ENCODE data around the gene SLC6A8.
"Not testable (repeated sequence)": the region's sequence is repeated elsewhere in the genome, so short reads cannot be mapped to it uniquely, and the experiment has no call there.

The SLC6A8 gene

DNA sequence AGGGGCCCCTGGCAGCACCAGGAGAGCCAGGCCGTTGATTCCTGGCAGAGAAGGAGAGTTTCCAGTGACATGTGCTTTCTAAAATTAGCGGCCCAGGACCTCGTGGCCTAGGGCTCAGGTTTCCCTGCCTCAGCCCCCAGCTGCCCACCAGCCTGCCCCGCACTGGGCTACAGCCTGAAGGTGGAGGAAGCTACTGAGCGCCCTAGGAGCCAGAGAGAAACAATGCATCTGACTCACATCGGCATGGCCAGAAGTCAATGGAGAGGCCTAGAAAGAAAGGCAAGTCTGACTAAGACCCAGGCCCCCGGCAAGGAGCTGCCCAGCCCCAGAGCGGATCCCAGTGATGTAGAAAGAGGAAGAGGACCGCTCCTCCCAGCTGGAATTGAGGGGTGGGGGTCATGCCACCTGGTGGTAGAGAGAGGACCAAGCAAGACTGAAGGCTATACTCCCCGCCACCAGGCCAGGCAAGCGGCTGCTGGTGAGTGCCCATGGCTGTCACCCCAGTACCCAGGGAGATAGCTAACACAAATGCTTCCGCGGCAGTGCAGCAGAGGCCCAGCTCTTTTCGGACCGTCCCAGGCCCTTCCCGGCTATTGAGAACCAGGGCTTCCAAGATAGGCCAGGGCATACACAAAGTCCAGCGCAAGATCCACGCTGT, 17.8 kb downstream of the SLC6A8 start:
- peak overlapping the region in 2 of 3 experiments; percentile 48 to 73 for H3K4me3 Mint-ChIP-seq
- H3K4me1 Mint-ChIP-seq = peaks cover 32% of the 10 kb centered on the region
- peaks cover 16% of the 10 kb centered on the region for H3K9me3 Mint-ChIP-seq
- H3K27me3 Mint-ChIP-seq (ENCODE audit: low read depth) = not testable (repeated sequence)
- peaks cover 12% of the 10 kb centered on the region for H3K36me3 Mint-ChIP-seq (ENCODE audit: low read depth)
- peak overlapping the region in 1 of 3 experiments; percentile 53 for H3K27ac Mint-ChIP-seq

DNA sequence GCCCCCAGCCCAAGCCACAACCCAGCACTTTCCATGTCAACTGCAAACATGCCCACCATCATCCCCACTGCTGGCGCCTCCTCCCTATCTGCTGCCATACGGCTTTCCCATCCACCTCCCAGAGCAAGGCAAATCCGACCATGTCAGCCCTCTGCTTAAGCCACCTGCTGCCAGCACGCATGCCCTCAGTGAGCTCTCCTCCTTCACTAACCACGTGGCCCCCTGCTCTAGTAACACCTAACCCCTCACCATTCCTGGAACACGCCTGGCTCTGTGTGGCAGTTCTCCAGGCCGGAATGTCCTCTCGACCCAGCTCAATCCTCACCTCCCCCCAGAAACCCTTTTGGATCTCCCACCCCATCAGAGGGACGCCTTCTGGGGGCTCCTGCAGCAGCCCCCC, 19.1 kb downstream of the SLC6A8 start:
- H3K4me3 Mint-ChIP-seq = peak overlapping the region in 1 of 3 experiments; percentile 69
- H3K9me3 Mint-ChIP-seq = peaks cover 16% of the 10 kb centered on the region
- no peaks in the 10 kb centered on the region for H3K27me3 Mint-ChIP-seq (ENCODE audit: low read depth)
- H3K36me3 Mint-ChIP-seq (ENCODE audit: low read depth) = peaks cover 19% of the 10 kb centered on the region
- H3K4me1 Mint-ChIP-seq = peaks cover 30% of the 10 kb centered on the region
- H3K27ac Mint-ChIP-seq = peak overlapping the region in 1 of 3 experiments; percentile 48
- TF ChIP-seq, protein P1, sequence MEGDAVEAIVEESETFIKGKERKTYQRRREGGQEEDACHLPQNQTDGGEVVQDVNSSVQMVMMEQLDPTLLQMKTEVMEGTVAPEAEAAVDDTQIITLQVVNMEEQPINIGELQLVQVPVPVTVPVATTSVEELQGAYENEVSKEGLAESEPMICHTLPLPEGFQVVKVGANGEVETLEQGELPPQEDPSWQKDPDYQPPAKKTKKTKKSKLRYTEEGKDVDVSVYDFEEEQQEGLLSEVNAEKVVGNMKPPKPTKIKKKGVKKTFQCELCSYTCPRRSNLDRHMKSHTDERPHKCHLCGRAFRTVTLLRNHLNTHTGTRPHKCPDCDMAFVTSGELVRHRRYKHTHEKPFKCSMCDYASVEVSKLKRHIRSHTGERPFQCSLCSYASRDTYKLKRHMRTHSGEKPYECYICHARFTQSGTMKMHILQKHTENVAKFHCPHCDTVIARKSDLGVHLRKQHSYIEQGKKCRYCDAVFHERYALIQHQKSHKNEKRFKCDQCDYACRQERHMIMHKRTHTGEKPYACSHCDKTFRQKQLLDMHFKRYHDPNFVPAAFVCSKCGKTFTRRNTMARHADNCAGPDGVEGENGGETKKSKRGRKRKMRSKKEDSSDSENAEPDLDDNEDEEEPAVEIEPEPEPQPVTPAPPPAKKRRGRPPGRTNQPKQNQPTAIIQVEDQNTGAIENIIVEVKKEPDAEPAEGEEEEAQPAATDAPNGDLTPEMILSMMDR (IDR thresholded peaks at IDR 0.05; ENCODE audit: unreplicated experiment in 3 of 3) = no peak

DNA sequence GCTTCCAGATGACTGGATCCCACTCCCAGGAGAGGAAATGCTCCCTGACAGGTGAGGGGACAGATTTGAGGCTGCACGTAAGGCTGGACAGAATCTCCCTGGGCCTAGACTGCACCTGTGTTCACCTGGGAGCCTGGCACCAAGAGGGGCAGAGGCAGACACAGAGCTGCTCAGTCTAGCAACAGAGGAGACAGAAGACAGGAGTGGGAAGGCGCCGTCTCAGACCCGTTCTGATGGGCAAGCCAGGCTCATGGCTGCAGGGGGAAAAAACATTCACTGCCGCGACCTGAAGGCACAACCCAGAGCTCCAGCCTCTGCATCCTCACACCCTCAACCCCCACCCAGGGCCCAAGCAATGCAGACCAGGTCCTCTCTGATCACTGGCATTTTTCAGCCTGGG, 19.7 kb downstream of the SLC6A8 start:
- TF ChIP-seq, protein P1 (IDR thresholded peaks at IDR 0.05; ENCODE audit: unreplicated experiment in 3 of 3) = no peak
- Mint-ChIP-seq H3K4me3 (peak overlapping the region in 1 of 3 experiments; percentile 26), H3K4me1 (peaks cover 30% of the 10 kb centered on the region), H3K9me3 (peaks cover 16% of the 10 kb centered on the region), H3K27me3 (ENCODE audit: low read depth) (no peaks in the 10 kb centered on the region), H3K36me3 (ENCODE audit: low read depth) (peaks cover 19% of the 10 kb centered on the region), H3K27ac (peak overlapping the region in 1 of 3 experiments; percentile 82)

DNA sequence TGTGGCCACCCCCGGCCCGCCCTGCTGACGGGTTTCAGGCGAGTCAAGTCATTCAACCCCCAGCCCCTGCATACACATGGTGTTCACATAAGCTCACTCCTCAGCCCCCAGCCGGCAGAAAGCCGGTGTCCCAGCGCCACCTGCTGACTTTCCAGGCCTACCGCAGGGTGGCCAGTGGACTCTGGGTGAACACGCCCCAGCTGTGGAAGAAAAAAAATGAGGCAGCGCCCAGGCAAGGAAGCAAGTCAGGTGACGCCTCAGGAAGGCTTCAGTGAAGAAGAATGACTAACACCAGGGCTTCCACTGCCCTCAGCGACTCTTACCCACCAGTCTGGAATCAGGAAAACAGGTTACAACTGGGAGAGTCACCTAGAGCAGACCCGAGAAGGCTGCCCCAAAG, 20.7 kb downstream of the SLC6A8 start:
- no peaks in the 10 kb centered on the region for H3K27me3 Mint-ChIP-seq (ENCODE audit: low read depth)
- TF ChIP-seq, protein P1 (IDR thresholded peaks at IDR 0.05; ENCODE audit: unreplicated experiment in 3 of 3) = peak; percentile 50 to 69 (median 56)
- no peak overlapping the region for H3K4me3 Mint-ChIP-seq
- peaks cover 20% of the 10 kb centered on the region for H3K9me3 Mint-ChIP-seq
- H3K27ac Mint-ChIP-seq = peak overlapping the region in 2 of 3 experiments; percentile 67 to 82
- H3K36me3 Mint-ChIP-seq (ENCODE audit: low read depth) = peaks cover 23% of the 10 kb centered on the region
- peaks cover 30% of the 10 kb centered on the region for H3K4me1 Mint-ChIP-seq

DNA sequence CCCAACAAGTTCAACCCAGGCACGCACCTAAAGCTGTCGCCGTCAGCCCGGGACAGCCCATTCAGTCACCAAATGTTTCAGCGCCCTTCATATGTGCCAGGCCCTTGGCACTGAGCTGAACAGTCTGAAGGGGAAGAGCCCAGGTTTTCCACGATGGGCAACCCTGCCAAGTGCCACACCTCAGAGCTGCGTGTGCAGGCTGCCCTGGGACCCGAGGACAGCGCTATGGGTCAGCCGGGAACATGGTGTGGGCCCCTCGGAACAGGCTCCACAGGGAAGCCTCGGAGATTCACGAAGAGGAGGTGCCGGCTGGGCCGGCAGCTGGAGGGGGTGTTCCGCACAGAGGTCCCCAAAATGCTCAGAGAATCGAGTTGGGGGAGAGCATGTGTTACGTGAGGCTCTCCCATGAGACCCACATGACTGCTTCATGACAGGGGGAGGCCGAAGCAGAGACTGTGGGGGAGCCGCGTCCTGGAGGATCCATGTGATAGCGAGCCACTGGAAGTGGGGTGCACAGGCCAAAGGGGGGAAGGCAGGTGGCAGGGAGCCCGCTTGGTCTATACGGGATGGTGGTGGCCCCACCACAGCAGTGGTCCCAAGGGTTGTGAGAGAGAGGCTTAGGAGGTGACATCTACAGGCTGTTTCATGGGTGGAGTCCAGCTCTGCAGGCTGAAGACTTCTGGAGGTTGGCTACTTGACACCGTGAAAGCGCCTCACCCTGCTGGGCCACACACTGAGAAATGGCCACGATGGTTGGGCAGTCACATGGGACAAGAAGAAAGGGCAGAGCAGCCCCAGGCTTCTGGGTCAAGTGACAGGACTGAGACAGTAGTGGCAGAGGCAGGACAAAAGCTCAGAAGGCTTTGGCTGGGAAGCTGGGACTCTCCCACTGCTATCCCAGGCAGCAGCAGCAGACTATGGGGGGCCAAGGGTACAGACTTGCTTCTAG, 22.3 kb downstream of the SLC6A8 start:
- TF ChIP-seq, protein P1 (IDR thresholded peaks at IDR 0.05; ENCODE audit: unreplicated experiment in 3 of 3) = no peak
- Mint-ChIP-seq H3K9me3 (peaks cover 14% of the 10 kb centered on the region), H3K4me1 (peaks cover 25% of the 10 kb centered on the region), H3K36me3 (ENCODE audit: low read depth) (peaks cover 36% of the 10 kb centered on the region), H3K27me3 (ENCODE audit: low read depth) (no peaks in the 10 kb centered on the region), H3K4me3 (no peak overlapping the region), H3K27ac (no peak overlapping the region)

DNA sequence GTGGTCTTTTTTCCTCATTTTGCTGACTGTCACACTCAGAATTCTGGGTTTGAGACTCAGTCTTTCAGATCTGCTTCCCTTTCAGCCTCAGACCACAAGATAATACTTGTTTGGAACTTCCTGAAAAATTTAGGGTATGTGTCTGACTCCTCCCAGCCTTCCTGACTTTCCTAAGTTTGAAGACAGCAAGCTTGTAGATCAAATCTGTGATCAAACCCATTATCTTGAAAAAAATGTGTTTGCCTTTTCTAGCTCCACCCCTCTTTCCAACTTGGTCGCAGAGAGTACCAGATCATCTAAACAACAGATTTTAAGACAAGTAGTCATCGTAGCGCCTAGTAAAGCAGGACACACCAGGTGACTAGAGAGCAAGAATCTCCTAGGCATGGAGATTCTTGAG, 26.5 kb downstream of the SLC6A8 start:
- Mint-ChIP-seq H3K27me3 (ENCODE audit: low read depth) (no peaks in the 10 kb centered on the region), H3K4me3 (no peak overlapping the region), H3K36me3 (ENCODE audit: low read depth) (peaks cover 50% of the 10 kb centered on the region), H3K27ac (no peak overlapping the region), H3K9me3 (peaks cover 10% of the 10 kb centered on the region), H3K4me1 (no peaks in the 10 kb centered on the region)
- TF ChIP-seq, protein P1 (IDR thresholded peaks at IDR 0.05; ENCODE audit: unreplicated experiment in 3 of 3) = no peak
